Superior temporal gyrus (tissue), 1 donor: ENCODE data around the gene DLG2.
A peak's percentile ranks its signal among the peaks of the same experiment; 100 is the strongest.

Experiments
- DNase-seq: peaks from one replicate; pipeline ENCODE4 v3.0.0-alpha.2; 2016; ENCODE audit errors: extremely low spot score

Gene DLG2

DNA sequence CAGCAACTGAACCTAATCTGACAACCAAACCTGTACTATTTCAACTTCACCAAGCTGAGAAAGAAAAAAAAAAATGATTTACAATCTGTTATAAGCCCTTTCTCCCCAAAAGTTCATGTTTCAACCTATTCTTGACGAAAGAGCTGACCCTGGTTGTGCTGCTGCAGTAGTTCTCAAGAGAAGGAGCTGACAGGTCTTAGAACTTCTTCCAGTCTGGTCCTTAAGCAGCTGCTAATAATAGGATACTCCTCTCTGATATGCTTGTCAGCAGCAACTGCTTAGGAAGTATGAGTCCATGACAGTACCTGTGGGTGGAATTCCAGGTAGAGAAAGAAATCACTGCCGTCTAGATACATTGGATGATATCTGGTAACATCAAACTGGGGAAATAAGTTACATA lies 1605.9 kb downstream of the DLG2 start:
- DNase-seq: peak; percentile 53

DNA sequence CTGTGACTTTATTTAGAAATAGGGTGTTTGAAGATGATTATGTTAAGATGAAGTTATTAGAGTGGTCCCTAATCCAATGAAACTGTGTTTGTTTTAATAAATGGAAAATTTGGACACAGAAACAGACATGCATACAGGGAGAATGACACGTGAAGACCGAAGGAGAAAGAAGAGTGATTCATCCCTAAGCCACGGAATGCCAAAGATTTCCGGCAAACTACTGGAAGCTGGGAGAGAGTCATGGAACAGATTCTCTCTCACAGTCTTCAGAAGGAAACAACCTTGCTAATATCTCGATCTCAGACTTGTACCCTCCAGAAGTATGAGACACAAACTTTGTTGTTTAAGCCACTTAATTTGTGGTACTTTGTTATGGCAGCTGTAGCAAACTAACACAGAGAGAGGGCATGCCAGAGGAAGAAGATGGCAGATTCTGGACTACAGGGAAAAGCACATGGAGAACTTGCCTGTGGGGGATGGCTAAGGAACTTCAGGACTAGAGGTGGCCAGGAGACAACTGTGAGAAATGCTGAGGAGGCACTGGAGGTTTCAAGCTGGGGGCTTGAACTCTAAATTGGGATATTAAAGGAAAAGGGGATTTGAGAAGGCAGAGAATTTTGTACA lies 1607.5 kb downstream of the DLG2 start:
- DNase-seq: peak; percentile 57

DNA sequence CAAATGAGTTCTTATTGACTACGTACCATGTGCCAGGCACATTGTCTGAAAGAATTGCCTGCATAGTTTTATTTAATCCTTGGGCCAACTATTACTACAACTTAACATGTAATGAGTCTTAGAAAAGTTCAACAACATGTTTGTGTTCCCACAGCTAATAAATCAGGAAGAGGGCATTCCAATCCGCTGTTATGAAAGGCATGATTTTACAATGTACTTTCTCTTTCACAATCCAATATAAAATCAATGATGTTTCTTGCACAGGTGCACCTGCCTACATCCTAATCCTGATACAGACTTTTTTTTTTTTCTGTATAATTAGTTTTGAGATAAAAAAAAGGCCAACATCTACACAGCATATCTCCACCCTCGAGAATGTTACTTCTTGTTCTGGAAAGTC lies 1612.6 kb downstream of the DLG2 start:
- DNase-seq: no peak

DNA sequence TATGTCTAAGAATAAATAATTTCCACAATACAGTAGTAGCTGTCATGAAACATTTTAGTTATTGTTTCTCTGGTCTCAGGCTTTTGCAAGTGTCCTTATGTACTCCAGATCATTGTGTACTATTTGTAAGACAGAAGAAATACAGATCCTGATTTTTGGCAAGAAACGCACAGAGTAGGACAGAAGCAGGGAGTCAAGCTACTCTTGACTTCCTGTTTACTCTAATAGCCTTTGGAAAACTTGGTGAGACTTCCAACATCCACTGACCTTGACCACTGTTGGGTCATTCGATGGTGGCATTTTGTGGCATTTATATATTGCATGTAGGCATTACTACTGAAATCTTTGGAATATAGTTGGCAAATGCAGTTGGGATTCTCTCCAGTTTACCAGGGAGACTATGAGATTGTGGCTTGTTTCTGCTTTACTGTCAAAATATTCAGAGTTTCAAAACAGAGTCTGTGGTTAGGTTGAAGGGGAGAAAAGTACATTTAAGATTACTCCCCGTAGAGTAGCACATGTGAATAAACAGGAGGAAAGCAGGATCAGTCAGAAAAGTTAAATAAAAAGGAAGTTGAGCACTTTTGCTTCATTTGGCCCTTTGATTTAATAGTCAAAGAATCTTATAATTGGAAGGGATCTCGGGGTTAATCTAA lies 1614.8 kb downstream of the DLG2 start:
- no peak for DNase-seq

DNA sequence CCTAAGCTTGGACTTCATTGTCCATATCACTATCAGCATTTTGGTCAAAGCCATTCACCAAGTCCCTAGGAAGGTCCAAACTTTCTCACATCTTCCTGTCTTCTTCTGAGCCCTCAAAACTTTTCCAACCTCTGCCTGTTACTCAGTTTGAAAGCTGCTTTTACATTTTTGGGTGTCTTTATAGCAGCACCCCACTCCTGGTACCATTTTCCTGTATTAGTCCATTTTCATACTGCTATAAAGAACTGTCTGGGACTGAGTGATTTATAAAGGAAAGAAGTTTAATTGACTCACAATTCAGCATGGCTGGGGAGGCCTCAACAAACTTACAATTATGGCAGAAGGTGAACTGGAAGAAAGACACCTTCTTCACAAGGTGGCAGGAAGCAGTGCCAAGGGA lies 1624.0 kb downstream of the DLG2 start:
- DNase-seq: no peak

DNA sequence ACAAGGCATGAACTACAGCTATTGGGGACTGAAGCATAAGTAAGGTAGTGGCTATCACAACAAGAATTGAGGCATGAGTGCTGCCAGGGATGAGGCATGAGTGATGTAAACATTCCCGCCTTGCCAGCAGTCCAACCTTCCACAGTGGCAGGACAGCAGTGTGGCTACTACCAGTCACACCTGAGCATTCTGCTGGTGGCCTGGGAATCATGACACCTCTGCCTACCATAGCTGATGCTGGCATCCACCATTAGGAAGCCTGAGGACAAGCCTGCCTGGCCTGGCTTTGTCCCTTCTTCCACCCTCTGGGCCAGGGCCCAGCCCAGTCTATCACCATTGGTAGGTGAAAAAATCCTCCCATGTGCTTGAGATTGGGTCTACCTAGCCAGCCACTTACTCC lies 1628.2 kb downstream of the DLG2 start:
- DNase-seq: no peak

DNA sequence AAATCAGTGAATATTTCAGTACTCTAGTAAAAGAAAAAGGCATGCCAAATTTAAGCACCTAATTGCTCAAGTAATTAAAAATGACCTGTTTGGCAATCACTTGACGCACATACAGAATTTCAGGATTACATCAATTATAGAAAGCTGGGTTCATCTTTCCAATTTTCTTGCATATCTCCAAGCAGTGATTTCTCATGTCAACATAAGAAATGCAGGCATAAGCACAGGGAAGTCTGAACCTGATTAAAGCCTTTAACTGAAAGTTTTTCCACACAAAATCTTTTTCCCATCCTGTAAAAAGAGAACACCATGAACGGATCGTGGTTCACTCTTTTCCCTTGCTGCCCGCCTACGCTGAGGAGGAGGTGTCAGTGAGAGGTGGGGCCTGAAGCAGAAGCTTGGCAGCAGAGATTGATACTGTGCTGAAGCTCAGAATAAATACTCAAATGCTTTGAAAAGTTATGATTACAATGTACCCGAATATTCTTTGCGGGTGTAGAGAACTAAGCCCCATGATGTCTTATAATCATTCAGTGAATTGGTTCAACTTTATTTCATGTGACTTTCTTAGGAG lies 1636.9 kb downstream of the DLG2 start:
- DNase-seq: peak; percentile 72

DNA sequence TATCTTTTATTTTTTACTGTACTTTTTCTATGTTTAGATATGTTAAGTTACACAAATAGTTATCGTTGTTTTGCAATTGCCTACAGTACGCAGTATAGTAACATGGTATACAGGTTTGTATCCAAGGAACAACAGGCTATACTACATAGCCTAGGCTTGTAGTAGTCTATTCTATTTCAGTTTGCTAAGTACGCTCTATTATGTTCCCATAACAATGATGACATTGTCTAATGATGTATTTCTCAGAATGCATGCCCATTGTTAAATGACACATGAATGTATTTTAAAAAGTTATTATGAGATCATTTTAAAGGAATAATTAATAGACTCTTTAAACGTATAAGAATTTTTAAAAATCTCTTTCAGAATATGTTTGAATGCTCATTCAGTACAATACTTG lies 1644.3 kb downstream of the DLG2 start:
- peak; percentile 76 for DNase-seq

DNA sequence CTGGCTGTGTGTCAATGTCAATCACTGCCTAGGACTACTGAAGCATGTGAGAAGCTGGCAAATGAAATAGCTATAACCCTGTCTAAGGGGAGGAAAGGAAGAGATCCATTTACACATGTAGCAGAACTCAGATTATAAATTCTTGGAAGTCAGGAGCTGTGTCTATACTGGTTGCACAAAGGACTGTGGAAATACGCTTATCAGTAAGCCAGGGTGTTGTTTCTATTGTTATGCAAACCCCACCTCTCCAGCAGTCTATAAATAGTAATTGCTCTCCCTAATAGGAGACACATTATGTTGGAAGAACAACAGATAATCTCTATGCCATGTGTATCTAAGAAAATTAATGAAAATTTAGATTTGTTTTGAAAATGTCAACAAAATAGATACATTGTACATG lies 1647.6 kb downstream of the DLG2 start:
- DNase-seq: no peak

DNA sequence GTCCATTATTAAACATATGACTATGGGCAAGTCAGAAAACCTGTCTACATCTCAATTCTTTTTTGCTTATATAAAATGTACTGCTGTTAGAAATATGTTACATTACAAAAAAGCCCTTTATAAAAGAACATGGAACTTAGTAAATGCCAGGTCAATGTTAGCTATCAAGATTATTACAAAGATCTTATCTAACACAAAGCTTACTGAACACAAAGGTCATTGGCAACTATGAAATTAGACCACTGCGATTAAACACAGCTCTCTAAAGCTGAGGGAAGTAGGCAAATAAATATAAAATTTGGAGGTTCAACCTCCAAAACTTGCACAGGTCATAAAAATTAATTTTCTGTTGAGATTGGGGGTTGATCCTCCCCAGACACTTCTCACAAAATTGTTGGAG lies 1648.2 kb downstream of the DLG2 start:
- DNase-seq: no peak

DNA sequence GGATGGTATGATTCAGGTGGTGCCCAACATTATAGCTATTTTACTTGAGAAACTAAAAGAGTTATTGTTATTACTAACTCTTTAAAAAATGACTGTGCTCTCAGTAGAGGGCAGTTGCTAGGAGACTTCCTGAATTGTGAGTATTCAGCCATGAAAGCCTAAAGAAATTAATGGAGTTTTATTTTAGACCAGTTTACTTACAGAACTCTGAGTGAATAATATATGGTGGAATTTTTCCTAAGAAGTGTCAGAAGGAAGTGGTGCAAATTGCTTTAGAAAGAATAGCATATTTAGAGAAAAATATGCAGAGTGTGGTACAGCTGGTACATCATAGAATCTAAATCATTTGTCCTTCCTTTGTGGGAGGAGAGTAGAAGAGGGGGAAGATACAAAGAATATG lies 1651.1 kb downstream of the DLG2 start:
- DNase-seq: peak; percentile 63

DNA sequence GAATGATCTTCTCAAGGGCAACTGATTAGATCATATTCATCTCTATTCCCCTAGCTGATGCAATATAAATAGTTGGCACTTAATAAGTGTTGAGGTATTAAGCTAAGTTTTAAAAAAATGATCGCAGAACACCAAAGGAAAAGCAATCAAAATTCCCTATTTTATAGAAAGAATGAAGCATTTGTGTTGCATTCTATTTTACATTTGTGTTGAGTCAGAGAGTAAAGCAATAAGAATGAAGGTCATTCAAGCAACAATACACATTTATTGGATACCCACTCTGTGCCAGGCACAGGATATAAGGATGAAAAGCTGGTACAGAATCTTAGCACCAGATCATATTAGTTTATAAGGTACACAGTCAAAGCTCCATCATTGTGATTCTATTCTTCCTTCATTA lies 1654.6 kb downstream of the DLG2 start:
- peak; percentile 63 for DNase-seq

DNA sequence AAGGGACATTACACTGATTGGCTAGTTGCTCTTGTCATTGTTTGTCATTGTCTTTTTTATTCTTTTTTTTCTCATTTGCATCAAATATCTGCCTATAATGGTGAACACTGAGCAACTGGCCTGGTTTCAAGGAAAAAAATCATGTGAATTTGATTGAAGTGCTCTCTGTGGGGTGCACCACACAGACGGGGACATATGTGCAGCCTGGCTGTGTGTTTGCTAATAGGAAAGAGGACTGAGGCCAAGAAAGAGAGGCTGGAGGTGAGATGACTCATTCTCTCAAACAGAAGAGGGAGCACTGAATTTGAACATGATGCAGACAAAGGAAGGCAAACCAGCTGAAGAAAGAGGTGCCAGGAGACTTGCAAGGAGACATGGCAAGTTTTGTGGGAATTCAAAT lies 1656.1 kb downstream of the DLG2 start:
- peak; percentile 73 for DNase-seq

DNA sequence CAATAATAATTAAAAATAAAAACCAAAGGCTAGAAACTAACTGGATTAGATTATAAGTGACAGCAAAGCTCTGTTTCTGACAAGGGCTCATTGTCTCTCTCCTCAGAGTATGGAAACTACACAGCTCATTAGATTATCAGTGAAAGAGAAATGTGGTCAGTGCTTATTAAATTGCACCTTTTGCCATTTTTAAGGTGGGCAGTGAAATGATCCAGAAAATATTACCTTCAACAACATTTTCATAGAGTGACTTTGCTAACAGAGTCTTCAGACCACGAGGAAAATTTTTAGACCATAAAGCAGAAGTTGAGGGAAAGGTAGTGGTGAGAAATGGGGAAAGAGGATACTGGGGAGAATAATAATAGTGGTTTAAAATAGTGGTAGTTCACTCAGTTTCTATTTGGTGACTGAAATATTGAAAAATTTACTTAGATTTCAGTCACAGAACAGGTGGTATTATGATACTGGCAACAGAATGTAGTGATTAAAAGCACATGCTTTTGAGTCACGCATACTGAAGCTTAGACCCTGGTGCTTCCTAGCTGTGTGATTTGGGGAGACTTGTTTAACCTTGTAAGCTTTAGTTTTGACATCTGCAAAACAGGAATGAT lies 1657.0 kb downstream of the DLG2 start:
- peak; percentile 65 for DNase-seq

DNA sequence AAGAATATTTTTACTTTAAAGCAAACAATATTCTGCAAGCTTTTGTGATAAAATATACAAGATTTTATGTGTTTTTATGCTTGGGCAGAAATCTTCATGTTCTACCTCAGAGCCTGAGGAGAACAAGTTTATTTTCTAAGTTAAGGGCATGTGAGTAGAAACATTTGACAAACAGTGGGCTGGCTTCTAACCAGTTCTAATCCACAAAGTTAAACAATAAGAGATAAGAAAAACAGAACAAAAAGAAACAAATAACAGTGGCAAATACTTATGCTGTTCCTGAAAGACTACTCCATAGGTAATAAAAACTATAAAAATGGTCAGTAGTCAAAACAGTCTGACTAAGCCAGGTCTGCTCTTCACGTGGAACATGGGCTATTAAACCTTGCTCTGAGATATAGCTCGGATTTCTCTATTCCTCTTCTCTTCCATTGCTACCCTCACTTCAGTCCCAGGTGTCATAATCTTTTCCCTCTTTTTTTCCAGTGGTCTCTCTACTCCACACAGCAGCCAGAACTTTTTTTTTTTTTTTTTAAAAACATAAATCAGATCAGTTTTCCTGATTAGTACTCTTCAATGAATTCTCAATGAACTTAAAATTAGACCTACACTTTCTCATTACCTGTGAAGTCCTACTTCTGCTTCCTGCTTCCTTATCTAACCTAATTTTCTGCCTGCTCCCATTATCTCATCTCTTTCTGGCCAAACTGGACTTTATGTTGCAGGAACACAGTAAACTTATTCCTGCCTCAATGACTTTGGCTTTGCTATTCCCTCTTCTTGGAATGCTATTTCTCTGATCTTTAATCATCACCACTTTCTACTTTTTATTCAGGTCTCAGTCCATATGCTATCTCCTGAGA lies 1669.9 kb downstream of the DLG2 start:
- no peak for DNase-seq

DNA sequence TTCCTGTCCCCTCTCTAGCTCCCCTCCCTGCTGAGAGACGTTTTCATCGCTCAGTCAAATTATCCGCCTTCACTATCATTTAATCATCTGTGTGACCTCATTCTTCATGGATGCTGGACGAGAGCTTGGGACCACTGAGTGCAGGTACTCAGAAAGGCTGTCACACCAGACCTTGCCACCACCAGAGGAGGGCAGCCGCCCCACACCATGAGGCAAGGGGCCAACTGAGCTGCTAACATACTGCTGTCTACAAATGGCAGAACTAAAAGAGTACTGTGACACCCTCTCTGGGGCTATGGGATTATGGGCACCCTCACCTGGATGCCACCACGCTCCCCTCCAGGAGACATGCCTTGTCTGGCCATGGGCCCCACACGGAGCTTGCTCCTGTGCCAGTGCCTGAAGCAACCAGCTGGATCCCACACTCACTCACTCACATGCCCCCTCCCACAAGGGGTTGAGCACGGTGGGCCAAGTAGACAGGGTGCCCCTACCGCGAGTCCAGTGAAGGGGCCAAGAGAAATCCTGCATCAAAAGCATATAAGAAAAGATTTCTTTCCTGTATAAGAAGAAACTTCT lies 1670.9 kb downstream of the DLG2 start:
- DNase-seq: no peak

DNA sequence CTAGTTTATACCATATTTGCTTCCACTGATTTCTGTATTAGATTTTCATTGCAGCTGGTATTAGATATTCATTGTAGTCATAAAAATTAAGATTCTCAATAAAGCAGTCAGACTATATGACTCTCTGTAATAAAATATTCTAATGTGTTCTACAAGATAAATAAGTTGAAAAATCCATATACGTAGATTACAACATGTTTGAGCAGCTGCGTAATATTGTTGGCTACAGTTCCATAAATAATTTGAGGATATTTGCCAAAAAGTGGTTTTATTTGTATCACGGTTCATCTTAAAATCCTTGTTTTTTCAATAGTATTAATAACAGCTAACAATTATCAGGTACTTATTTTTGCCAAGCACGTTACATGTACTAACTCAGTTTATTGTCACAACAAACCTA lies 1672.4 kb downstream of the DLG2 start:
- no peak for DNase-seq

DNA sequence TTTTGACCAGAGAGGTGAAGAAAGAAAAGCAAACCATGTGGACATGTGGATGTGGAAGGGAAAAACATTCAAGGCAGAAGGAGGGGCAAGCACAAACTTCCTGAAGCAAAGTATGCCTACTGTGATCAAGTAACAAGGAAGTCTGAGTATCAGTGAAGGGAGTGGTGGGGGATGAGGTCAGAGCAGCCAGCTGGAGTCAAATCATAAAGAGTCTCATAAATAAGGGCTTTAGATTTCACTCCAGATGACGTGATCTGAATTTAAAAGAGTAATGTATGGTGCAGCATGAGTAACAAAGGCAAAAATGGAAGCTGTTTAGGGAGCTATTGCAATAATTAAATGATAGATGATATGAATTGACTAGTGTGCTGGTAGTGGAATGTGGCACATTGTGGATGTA lies 1675.6 kb downstream of the DLG2 start:
- no peak for DNase-seq

DNA sequence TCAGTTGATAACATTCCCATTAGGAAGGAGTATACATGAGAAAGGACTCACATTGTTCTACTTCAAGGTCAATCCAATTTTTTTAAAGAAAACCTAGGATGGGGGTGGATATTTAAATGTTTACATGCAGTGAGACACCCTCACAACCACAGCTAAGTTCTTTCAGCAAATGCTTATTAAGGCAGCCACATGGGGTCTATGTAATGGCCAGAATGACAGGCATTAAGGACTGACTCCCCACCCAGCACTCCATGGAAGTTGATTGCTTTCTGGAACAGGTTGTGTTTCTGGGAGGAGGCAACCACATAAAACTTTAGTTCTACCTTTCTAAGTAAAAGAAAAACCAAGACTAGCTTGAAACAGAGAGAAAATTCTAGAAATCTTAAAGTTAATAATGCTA lies 1678.9 kb downstream of the DLG2 start:
- no peak for DNase-seq

DNA sequence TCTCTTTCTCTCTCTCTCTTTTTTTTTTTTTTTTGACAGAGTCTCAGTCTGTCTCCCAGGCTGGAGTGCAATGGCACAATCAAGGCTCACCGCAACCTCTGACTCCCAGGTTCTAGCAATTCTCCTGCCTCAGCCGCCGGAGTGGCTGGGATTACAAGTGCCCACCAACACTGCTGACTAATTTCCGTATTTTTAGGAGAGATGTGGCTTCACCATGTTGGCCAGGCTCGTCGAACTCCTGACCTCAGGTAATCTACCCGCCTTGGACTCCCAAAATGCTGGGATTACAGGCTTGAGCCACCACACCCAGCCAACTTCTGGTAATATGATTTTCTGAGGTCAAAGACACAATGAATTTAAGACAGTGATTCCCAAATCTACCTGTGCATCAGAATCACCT lies 1681.2 kb downstream of the DLG2 start:
- no peak for DNase-seq

DNA sequence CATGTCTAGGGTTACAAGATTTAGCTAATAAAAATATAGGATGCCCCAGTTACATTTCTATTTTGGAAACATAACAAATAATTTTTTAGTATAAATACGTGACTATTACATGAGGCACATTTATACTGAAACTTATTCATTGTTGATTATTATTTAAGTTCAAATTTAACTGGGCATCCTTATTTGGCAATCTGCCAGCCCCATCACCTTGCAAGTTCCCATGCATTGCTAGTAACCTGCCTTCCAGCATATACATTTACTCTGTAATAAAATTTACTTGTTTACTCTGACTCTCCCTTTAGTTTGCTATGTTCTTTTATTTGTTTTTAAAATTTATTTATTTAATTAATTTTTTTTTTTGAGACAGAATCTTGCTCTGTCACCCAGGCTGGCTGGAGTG lies 1686.1 kb downstream of the DLG2 start:
- DNase-seq: no peak

DNA sequence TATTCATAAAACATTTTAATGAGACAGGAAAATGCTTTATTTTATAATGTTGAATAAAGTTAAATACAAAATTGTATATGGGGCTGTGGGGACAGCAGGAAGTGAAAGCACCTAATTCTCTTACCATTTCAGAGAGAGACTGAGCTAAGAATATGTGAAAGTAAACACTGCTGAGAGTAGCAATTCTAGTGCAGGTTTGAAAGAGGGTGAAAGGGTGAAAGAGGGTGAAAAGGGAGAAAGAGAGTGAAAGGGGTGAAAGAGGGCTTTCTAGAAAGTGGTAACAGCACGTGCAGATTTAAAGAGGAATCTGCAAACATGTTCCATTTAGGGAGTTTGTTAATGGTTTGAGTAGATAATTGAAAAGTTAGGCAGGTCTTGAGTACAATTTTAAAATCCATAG lies 1689.0 kb downstream of the DLG2 start:
- DNase-seq: no peak
